Endodermal cell (in vitro differentiated cells): ENCODE data around the gene USP14. TPM values are rescaled to one million over a fixed set of nuclear protein-coding genes. Genes with fewer than 3 reads are reported as not detected.

Experiments used
- DNase-seq: peaks from one replicate; pipeline ENCODE4 v3.0.0-alpha.2; 2017
- H3K27ac ChIP-seq: 2 replicates; pipeline ENCODE4 v1.5.1; 2013; ENCODE audit warnings: mild to moderate bottlenecking, low read depth, low read length, moderate library complexity
- H3K27me3 ChIP-seq: 2 replicates; pipeline ENCODE4 v1.6.1; 2013; ENCODE audit warnings: mild to moderate bottlenecking, low read length, moderate library complexity; ENCODE audit not compliant: insufficient read depth, control insufficient read depth, poor library complexity, severe bottlenecking
- H3K36me3 ChIP-seq: 2 replicates; pipeline ENCODE4 v1.7.0; 2013; ENCODE audit warnings: mild to moderate bottlenecking, low read length, moderate library complexity; ENCODE audit not compliant: control insufficient read depth, insufficient read depth
- H3K4me1 ChIP-seq: one replicate; pipeline ENCODE4 v1.7.0; 2013; ENCODE audit warnings: low read length; ENCODE audit not compliant: control insufficient read depth, insufficient read depth
- H3K4me3 ChIP-seq: 2 replicates; pipeline ENCODE4 v1.5.1; 2013; ENCODE audit warnings: mild to moderate bottlenecking, low read length, moderate library complexity
- H3K9ac ChIP-seq: 2 replicates; pipeline ENCODE4 v1.6.1; 2013; ENCODE audit warnings: mild to moderate bottlenecking, low read length, moderate library complexity; ENCODE audit not compliant: poor library complexity, severe bottlenecking; ENCODE audit errors: extremely low read depth
- H3K9me3 ChIP-seq: 2 replicates; pipeline ENCODE4 v1.6.1; 2013; ENCODE audit warnings: mild to moderate bottlenecking, low read length, moderate library complexity; ENCODE audit not compliant: control insufficient read depth
- H3K27ac Mint-ChIP-seq: 2 replicates; pipeline ENCODE4 v1.8.0; 2020; ENCODE audit warnings: mixed read lengths
- H3K27me3 Mint-ChIP-seq: 2 replicates; pipeline ENCODE4 v1.8.0; 2021; ENCODE audit warnings: mild to moderate bottlenecking, mixed read lengths; ENCODE audit not compliant: insufficient read depth
- H3K36me3 Mint-ChIP-seq: 2 replicates; pipeline ENCODE4 v1.8.0; 2020; ENCODE audit warnings: low read depth, mixed read lengths
- H3K4me1 Mint-ChIP-seq: 2 replicates; pipeline ENCODE4 v1.8.0; 2020; ENCODE audit warnings: mixed read lengths
- H3K4me3 Mint-ChIP-seq: 2 replicates; pipeline ENCODE4 v1.8.0; 2020; ENCODE audit warnings: mild to moderate bottlenecking, moderate library complexity, mixed read lengths
- H3K9me3 Mint-ChIP-seq: 2 replicates; pipeline ENCODE4 v1.8.0; 2020; ENCODE audit warnings: mild to moderate bottlenecking, mixed read lengths
- CTCF ChIP-seq: fragments of 200-600 bp; sonication (generic); conservative IDR thresholded peaks from 2 replicates; pipeline ENCODE4 v1.5.0; 2021; ENCODE audit warnings: antibody characterized with exemption, mild to moderate bottlenecking
- WGBS, 2 experiments: methylation state at CpG; one replicate each; pipeline versions ENCODE4 v1.1.5 to v1.1.7; 2013; ENCODE audit warnings: missing lambda C conversion rate in 2 of 2, mixed read lengths in 1 of 2; ENCODE audit not compliant: insufficient coverage in 1 of 2, insufficient read length in 1 of 2; 5-methylcytosine and 5-hydroxymethylcytosine counted together
- total RNA-seq, 2 donors: library from RNA; stranded (reverse); fragmentation: NEBNext Ultra II Directional in 1 of 2; extraction: Animal tissue kit (Norgen Biotek cat#: 25700) in 1 of 2; gene quantifications; 2 replicates in 1 of 2; 3 replicates in 1 of 2; pipeline ENCODE4 v1.2.1, GENCODE V29; 2021

The USP14 gene
- total RNA-seq, 2 donors from 2014 or later = 76.2 to 92.4 TPM

- DNase-seq = no peak
- no peaks in the 10 kb centered on the region for H3K4me1 Mint-ChIP-seq
- Histone ChIP-seq H3K9me3 (no peaks in the 10 kb centered on the region), H3K4me1 (no peaks in the 10 kb centered on the region), H3K27me3 (no peaks in the 10 kb centered on the region), H3K36me3 (peaks cover 48% of the 10 kb centered on the region), H3K27ac (no peak overlapping the region), H3K9ac (no peak overlapping the region), H3K4me3 (no peak overlapping the region)
- no peaks in the 10 kb centered on the region for H3K27me3 Mint-ChIP-seq
- peaks cover 48% of the 10 kb centered on the region for H3K36me3 Mint-ChIP-seq
- H3K27ac Mint-ChIP-seq = no peak overlapping the region
- WGBS, 2 experiments = 96 to 100% methylated on average over 1 to 3 of the region's 4 CpGs
- no peak overlapping the region for H3K4me3 Mint-ChIP-seq
- no peak for TF ChIP-seq CTCF
- no peaks in the 10 kb centered on the region for H3K9me3 Mint-ChIP-seq
Measured at GRCh38 chr18:227902-228301, 69.5 kb downstream of the USP14 start.

GRCh38 chr18:228586-228985 lies 70.2 kb downstream of the USP14 start:
- H3K36me3 ChIP-seq = peaks cover 41% of the 10 kb centered on the region
- H3K9me3 ChIP-seq = no peaks in the 10 kb centered on the region
- Mint-ChIP-seq H3K27me3 (no peaks in the 10 kb centered on the region), H3K27ac (no peak overlapping the region), H3K4me1 (no peaks in the 10 kb centered on the region), H3K36me3 (peaks cover 43% of the 10 kb centered on the region), H3K4me3 (no peak overlapping the region), H3K9me3 (no peaks in the 10 kb centered on the region)
- no peak for DNase-seq
- H3K4me1 ChIP-seq = no peaks in the 10 kb centered on the region
- H3K27ac ChIP-seq = no peak overlapping the region
- TF ChIP-seq CTCF = no peak
- H3K27me3 ChIP-seq = no peaks in the 10 kb centered on the region
- no peak overlapping the region for H3K4me3 ChIP-seq
- WGBS, 2 experiments = 88 to 100% methylated on average over 1 of the region's 1 CpG
- no peak overlapping the region for H3K9ac ChIP-seq

- Mint-ChIP-seq H3K36me3 (peaks cover 22% of the 10 kb centered on the region), H3K27me3 (no peaks in the 10 kb centered on the region), H3K4me3 (no peak overlapping the region), H3K9me3 (no peaks in the 10 kb centered on the region), H3K27ac (no peak overlapping the region), H3K4me1 (no peaks in the 10 kb centered on the region)
- DNase-seq = no peak
- H3K9ac ChIP-seq = no peak overlapping the region
- no peaks in the 10 kb centered on the region for H3K4me1 ChIP-seq
- no peak overlapping the region for H3K4me3 ChIP-seq
- no peaks in the 10 kb centered on the region for H3K27me3 ChIP-seq
- WGBS, 2 experiments = no CpG with 5 or more reads among the region's 1 CpG
- no peak overlapping the region for H3K27ac ChIP-seq
- no peaks in the 10 kb centered on the region for H3K9me3 ChIP-seq
- no peak for TF ChIP-seq CTCF
- peaks cover 14% of the 10 kb centered on the region for H3K36me3 ChIP-seq
Measured at GRCh38 chr18:231563-231962, 73.2 kb downstream of the USP14 start.
